Right kidney (tissue), 1 donor: ENCODE results near the gene UPK2.
A peak's percentile ranks its signal among the peaks of the same experiment; 100 is the strongest.
"Not testable (repeated sequence)": the region's sequence is repeated elsewhere in the genome, so short reads cannot be mapped to it uniquely, and the experiment has no call there.

Source experiments
- DNase-seq: peaks from one replicate; pipeline ENCODE4 v3.0.0-alpha.2; 2016

The UPK2 gene

GRCh38 chr11:118935376-118935775, 20.7 kb upstream of the UPK2 start:
- DNase-seq: no peak

DNA sequence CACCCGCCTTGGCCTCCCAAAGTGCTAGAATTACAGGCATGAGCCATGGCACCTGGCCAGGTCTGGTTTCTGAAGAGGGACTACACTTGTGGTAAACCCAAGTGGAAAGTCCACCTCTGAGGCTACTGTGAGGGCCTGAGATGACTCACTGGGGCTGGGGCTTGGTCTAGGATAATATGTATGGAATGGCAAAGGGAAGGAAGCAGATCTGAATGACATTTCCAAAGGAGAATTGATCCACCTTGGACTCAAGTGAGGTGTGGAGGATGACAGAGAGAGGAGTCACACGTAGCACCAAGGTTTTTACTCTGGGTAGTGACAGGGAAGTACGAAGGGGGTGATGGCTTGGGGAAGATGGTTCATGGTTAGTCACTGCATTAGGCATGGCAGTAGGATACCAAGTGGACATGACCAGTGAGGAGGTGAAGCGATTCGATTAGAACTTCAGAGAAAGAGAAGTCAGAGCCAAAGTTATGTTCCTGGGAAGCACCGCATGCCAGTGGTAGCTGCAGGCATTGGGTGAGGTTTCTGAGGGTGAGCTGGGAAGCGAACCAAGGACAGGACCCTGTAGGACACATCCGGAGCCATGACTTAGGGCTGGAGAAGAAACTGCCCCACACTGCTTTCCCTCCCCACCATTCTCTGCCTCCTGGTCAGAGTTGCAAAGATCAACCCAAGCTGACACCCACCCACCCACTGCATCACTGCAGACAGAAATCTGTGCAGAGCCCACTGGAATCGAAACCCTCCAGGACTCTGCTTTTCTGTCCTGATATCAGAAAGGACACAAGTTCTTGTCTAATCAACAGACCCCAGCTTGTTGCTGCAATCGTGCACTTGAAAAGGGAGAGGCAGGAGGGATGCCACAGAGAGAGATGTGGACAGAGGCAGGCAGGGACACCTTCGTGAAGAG, 17.4 kb upstream of the UPK2 start:
- no peak for DNase-seq

GRCh38 chr11:118939404-118939915, 16.6 kb upstream of the UPK2 start:
- DNase-seq: no peak

DNA sequence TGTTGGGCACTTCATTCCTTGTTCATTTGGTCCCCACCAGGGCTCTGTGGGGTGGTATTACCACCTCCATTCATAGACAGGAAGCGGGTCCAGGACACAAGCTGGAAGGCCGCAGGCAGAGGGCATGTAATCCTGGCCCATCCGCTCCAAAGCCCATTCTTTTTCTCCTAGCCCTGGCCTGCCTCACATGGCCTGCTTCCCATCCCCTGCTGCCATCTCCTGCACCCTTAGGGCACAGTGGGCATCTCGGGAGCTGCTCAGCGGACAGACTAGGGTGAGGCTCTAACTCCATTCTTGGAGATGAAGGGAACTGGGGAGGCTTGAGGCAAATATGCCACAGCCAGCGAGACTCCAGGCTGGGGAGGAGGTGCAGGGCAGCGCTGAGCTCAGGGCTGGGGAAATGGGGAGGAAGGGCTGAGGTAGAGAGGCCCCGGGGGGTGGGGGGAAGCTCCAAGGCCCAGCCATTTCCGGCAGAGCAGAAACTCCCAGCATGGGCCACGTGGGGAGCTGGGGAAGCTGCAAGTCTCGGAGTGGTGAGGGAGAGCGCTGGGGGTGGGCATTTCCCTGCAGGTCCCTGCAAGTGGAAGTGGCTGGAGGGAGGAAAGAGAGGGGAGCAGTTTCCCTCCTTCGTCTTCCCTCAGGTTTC, 16.0 kb upstream of the UPK2 start:
- no peak for DNase-seq

- no peak for DNase-seq
Measured at GRCh38 chr11:118947091-118947490, 9.0 kb upstream of the UPK2 start.

DNA sequence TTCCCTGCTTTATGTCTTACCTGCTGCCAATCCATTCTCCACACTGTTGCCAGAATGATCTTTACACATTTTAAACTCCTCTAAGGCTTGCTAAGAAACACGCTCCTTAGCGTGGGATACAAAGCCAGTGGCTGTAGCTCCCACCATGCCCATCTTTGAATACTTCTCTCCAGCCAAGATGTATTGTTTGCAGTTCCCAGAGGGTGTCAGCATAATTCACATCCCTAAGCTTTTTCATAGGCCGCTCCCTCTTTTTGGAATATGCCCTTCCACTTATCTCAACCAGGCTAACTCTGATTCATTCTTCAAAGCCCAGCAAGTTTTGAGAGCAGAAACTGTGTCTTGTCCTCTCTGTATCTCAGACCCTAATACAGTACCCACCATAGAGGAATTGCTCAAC, 8.1 kb upstream of the UPK2 start:
- no peak for DNase-seq

- no peak for DNase-seq
Measured at GRCh38 chr11:118953265-118953664, 2.8 kb upstream of the UPK2 start.

DNA sequence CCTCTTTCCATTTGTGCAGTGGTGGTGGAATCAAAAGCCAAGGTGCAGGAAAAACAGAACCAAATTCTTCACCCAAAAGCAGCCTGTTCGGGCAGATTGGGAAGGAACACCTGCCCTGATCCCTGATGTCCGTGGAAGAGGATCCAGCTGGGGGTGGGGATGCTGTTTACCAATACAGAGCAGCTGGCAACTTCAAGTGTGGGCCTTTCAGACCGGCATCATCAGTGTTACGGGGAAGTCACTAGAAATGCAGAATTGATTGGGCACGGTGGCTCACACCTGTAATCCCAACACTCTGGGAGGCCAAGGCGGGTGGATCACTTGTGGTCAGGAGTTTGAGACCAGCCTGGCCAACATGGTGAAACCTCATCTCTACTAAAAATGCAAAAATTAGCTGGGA, 2.1 kb upstream of the UPK2 start:
- not testable (repeated sequence) for DNase-seq

DNA sequence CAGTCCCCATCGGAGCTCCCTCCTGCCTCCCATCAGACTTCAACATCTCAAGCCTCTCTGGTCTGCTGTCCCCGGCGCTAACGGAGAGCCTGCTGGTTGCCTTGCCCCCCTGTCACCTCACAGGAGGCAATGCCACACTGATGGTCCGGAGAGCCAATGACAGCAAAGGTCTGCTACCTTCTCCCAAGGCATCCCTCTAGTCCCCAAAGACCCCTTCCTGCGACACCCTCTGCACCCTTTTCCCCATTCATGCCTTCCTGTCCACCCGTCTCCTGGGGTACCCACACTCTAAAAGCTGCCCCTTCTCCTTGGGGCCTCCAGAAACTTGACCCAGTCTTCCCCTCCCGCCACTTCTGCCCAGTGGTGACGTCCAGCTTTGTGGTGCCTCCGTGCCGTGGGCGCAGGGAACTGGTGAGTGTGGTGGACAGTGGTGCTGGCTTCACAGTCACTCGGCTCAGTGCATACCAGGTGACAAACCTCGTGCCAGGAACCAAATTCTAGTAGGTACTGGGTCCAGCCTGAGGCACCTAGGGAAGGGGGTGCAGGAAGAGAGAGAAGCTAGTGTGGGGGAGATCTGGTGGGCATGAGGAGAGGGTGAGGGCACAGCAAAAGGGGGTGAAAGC, 860 bp downstream of the UPK2 start:
- DNase-seq: no peak

DNA sequence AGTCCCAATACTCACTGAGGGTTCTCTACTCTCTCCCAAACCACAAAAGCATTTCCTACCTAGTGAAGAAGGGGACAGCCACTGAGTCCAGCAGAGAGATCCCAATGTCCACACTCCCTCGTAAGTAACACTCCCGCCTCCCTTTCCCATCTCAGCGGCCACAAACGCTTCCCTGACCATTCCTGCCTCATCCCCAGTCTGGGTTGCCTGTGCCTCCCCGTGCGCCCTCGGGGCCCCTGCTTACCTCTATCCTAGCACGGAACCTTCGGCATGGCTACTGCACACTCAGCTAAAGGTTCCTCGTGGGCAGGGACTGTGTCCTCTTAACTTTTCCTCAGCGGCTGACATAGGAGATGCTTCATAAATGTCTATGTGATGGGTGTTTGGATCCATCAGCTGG, 1.5 kb downstream of the UPK2 start:
- no peak for DNase-seq

DNA sequence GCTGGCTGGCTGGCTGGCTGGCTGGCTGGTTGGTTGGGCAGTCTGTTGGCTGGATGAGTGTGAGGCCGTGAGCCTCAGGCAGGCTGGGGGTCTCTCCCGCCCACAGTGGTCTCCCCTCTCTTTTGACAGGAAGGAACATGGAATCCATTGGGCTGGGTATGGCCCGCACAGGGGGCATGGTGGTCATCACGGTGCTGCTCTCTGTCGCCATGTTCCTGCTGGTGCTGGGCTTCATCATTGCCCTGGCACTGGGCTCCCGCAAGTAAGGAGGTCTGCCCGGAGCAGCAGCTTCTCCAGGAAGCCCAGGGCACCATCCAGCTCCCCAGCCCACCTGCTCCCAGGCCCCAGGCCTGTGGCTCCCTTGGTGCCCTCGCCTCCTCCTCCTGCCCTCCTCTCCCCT, 1.9 kb downstream of the UPK2 start:
- DNase-seq: no peak

DNA sequence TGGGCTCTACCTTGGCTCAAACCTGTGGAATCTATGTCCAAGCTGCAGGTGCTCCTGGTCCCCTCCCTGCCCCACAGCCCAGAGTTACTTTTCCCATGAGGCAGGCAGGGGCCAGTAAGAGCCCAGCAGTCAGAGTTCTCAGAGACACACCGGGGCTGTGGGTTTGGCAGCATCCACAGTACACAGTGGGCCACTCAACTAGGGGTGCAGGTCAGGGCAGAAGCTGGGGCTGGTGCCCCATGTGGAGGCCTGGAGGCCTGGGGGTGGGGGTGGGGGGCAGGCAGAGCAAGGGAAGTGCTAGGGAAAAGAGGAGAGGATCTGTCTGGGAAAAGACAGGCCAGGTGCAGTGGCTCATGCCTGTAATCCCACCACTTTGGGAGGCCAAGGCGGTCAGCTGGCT, 2.5 kb downstream of the UPK2 start:
- no peak for DNase-seq

DNA sequence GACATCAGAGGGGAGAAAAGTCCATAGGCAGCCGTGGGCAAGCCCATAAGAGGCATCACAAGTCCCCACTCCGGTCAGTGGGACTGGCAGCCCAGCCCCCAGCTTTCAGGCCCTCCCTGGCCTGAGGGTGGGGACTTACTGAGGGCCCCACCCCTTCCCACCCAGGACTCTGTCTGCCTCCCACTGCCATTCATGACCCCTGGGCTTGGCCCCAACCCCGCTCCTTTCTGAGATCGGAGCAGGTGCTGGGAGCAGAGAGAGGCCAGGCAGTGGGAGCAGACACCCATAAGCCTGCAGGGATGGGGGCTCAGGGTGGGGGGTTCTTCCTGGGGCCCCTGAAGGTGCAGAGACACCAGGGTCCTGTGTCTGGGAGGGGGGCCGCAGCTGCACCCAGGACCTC, 5.1 kb downstream of the UPK2 start:
- DNase-seq: no peak

GRCh38 chr11:118961591-118961990, 5.5 kb downstream of the UPK2 start:
- no peak for DNase-seq

GRCh38 chr11:118969508-118969907, 13.4 kb downstream of the UPK2 start:
- DNase-seq: not testable (repeated sequence)

DNA sequence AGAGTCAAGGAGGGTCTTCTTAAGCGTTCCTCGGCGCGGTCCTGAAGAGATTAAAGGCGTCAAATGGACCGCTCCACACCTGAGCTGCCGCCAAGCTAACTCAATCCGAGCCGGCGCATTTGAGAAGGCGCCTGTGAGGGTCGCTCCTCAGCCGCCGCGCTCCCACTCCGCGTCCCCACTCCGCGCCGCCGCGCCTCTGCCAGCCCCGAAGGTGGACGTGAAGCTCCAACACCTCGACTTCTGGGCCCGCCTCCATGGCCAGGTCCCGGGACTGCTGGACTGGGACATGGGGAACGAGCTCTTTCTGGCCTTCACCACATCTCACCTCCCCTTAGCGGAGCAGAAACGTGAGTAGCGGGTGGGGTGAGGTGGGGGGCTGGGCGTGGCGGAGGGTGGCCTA, 15.5 kb downstream of the UPK2 start, which contains the start of gene FOXR1:
Gene FOXR1 (plus strand): TSS at position 116 of the 400 bp plus-strand sequence. CDS start 171 bp downstream, at position 287.
- DNase-seq: no peak

- no peak for DNase-seq
Measured at GRCh38 chr11:118973985-118974384, 17.9 kb downstream of the UPK2 start.

DNA sequence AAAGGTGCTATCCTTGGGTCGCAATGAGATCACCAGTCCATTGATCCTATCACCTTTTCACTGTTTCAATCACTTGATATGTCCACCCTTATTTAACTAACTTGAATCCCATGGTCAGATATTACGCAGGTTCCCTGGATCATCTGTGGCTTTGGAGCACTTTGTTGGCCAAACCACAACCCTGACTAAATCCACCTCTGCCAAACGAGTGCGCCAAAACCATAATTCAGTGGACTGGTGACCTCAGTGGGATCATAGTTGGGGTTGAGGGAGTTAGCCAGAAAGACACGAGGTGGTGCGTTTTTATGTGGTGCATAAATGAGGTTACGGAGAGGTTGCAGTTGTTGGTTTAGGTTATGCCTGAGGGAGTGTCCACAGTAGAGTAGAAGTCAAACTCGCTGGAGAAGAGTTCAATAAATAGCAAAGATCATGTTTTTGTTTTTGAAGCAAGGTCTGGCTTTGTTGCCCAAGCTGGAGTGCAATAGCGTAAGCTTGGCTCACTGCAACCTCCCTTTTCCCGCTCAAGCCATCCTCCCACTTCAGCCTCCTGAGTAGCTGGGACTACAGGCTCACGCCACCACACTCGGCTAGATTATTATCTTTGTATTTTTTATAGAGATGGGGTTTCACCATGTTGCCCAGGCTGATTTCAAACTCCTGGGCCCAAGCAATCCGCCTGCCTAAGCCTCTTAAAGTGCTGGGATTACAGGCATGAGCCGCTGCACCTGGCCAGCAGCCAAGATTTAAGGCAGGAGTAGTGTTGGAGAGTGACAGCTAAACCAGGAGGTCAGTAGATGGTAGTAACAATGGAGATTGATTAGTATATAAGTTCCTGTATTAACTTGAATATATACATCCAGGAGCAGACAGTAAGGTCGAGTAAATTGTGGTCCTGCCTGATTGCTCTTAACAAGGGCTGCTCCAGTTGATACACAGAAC, 19.9 kb downstream of the UPK2 start:
- no peak for DNase-seq

DNA sequence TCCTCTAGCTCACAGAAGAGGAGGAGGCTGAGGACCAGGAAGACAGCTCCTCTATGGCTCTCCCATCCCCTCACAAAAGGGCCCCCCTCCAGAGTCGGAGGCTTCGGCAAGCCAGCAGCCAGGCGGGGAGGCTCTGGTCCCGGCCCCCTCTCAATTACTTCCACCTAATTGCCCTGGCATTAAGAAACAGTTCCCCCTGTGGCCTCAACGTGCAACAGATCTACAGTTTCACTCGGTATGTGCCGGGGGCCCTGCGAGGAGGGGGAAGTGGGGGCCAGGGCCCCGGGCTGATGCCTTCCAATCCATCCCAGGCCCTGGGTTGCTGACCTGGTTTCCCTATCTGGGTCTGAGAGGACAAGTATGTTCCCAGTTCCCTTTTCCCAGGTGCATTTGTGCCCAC, 23.3 kb downstream of the UPK2 start:
- DNase-seq: no peak

DNA sequence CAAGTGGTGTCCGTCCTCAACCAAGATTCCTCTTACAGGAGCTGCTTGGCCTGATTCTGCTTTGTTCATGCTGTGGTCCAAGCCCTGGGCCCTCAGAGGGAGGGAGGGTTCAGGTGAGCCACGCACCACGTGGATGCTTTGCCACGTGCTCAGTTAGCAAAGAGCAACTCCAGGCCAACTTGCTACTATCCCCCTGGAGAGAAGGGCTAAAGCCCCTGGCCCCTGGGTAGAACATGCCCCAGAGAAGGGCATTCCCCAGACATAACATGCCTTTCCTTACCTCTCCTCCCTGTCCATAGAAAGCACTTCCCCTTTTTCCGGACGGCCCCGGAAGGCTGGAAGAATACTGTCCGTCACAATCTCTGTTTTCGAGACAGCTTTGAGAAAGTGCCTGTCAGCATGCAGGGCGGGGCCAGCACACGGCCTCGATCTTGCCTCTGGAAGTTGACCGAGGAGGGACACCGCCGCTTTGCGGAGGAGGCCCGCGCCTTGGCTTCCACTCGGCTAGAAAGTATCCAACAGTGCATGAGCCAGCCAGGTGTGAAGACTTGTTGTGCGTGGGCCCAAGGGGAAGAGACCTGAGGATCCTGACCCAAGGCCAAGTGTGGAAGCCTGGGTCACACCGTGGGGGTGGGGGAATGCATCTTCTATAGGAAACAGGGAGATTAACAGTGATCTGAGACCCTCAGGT, 24.2 kb downstream of the UPK2 start:
- DNase-seq: peak; percentile 36

DNA sequence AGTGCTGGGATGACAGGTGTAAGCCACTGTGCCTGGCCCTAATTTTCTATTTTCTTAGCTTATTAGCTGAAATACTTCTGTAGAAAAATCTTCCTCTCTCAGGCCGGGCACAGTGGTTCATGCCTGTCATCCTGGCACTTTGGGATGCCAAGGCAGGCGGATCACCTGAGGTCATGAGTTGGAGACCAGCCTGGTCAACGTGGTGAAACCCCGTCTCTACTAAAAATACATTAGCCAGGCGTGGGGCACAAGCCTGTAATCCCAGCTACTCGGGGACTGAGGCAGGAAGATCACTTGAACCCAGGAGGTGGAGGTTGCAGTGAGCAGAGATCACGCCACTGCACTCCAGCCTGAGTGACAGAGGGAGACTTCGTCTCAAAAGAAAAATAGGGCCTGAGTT, 28.2 kb downstream of the UPK2 start:
- DNase-seq: not testable (repeated sequence)
